ENCODE results near the gene ANKRA2. TPM values are rescaled to one million over a fixed set of nuclear protein-coding genes. Genes with fewer than 3 reads are reported as not detected.

ANKRA2 gene
- polyA plus RNA-seq, 3 donors, result 13.4 to 14.9 (median 13.5) TPM

- no CpG with 5 or more reads among the region's 1 CpG for WGBS (ENCODE audit: insufficient coverage)
- H3K27ac Mint-ChIP-seq, result no peak overlapping the region
These were observed 15.4 kb downstream of the ANKRA2 start for GRCh38 chr5:73550016-73550415.

GRCh38 chr5:73545403-73545779, 20.0 kb downstream of the ANKRA2 start:
- Mint-ChIP-seq H3K4me1 (no peaks in the 10 kb centered on the region), H3K27ac (peak overlapping the region in 1 of 7 donors; percentile 68), H3K9me3 (no peaks in the 10 kb centered on the region), H3K27me3 (ENCODE audit: low read depth in 3 of 3) (peaks cover 13 to 29% (median 14%) of the 10 kb centered on the region in 3 donors), H3K36me3 (no peaks in the 10 kb centered on the region), H3K4me3 (no peak overlapping the region)
- Histone ChIP-seq H3K4me2 (replicated peaks; ENCODE audit: extremely low read depth, low read length, poor library complexity, severe bottlenecking) (no peak overlapping the region), H3K9me3 (replicated peaks in 1 of 2; ENCODE audit: control insufficient read depth in 1 of 2, insufficient read depth in 1 of 2, low read length in 2 of 2) (no peaks in the 10 kb centered on the region), H3K27me3 (ENCODE audit: control insufficient read depth in 2 of 2, insufficient read depth in 2 of 2, low read length in 2 of 2) (peaks cover 0 to 3% of the 10 kb centered on the region in 2 donors), H3K27ac (ENCODE audit: low read depth in 1 of 2, low read length in 2 of 2) (no peak overlapping the region), H4K20me1 (ENCODE audit: insufficient read depth, low read length) (no peaks in the 10 kb centered on the region), H3K36me3 (replicated peaks in 1 of 2; ENCODE audit: control insufficient read depth in 1 of 2, insufficient read depth in 2 of 2, low read length in 2 of 2) (no peaks in the 10 kb centered on the region), H3K79me2 (ENCODE audit: insufficient read depth, low read length) (no peaks in the 10 kb centered on the region), H3K4me1 (ENCODE audit: control insufficient read depth in 1 of 2, insufficient read depth in 2 of 2, low read length in 2 of 2) (no peaks in the 10 kb centered on the region), H3K9ac (ENCODE audit: insufficient read depth, low read length, poor library complexity, severe bottlenecking) (no peak overlapping the region), H2AFZ (ENCODE audit: insufficient read depth, low read depth, low read length, poor library complexity, severe bottlenecking) (no peak overlapping the region), H3K4me3 (replicated peaks in 1 of 3; ENCODE audit: low read depth in 2 of 3, low read length in 3 of 3) (no peak overlapping the region)
- no peak for DNase-seq
- intact Hi-C loops (cut with micrococcal nuclease), result no loop called here
- no CpG with 5 or more reads among the region's 1 CpG for WGBS (ENCODE audit: insufficient coverage)
- no peak for TF ChIP-seq CTCF (IDR thresholded peaks at IDR 0.05)

More at GRCh38 chr5:73550016-73550415, 15.4 kb downstream of the ANKRA2 start:
- no peak for TF ChIP-seq CTCF (IDR thresholded peaks at IDR 0.05)
- Histone ChIP-seq H3K27me3 (ENCODE audit: control insufficient read depth in 2 of 2, insufficient read depth in 2 of 2, low read length in 2 of 2) (no peaks in the 10 kb centered on the region), H3K27ac (ENCODE audit: low read depth in 1 of 2, low read length in 2 of 2) (no peak overlapping the region), H3K9me3 (replicated peaks in 1 of 2; ENCODE audit: control insufficient read depth in 1 of 2, insufficient read depth in 1 of 2, low read length in 2 of 2) (no peaks in the 10 kb centered on the region), H3K79me2 (ENCODE audit: insufficient read depth, low read length) (no peaks in the 10 kb centered on the region), H2AFZ (ENCODE audit: insufficient read depth, low read depth, low read length, poor library complexity, severe bottlenecking) (no peak overlapping the region), H3K4me3 (replicated peaks in 1 of 3; ENCODE audit: low read depth in 2 of 3, low read length in 3 of 3) (no peak overlapping the region), H3K4me1 (ENCODE audit: control insufficient read depth in 1 of 2, insufficient read depth in 2 of 2, low read length in 2 of 2) (no peaks in the 10 kb centered on the region), H3K4me2 (replicated peaks; ENCODE audit: extremely low read depth, low read length, poor library complexity, severe bottlenecking) (no peak overlapping the region), H3K9ac (ENCODE audit: insufficient read depth, low read length, poor library complexity, severe bottlenecking) (no peak overlapping the region), H3K36me3 (replicated peaks in 1 of 2; ENCODE audit: control insufficient read depth in 1 of 2, insufficient read depth in 2 of 2, low read length in 2 of 2) (peaks cover 24 to 30% of the 10 kb centered on the region in 2 donors), H4K20me1 (ENCODE audit: insufficient read depth, low read length) (no peaks in the 10 kb centered on the region)
- Mint-ChIP-seq H3K4me3 (no peak overlapping the region), H3K9me3 (no peaks in the 10 kb centered on the region), H3K36me3 (peaks cover 25% of the 10 kb centered on the region in 2 donors), H3K27me3 (ENCODE audit: low read depth in 3 of 3) (peaks cover 2 to 8% (median 5%) of the 10 kb centered on the region in 3 donors), H3K4me1 (no peaks in the 10 kb centered on the region)
- no peak for DNase-seq
- intact Hi-C loops (cut with micrococcal nuclease), result no loop called here

All from CD14-positive monocyte (primary cell).